Activated CD4-positive, alpha-beta memory T cell treated with anti-CD3 and anti-CD28 coated beads for 36 hours (primary cell): ENCODE data around the gene CACNB3. TPM values are rescaled to one million over a fixed set of nuclear protein-coding genes. Genes with fewer than 3 reads are reported as not detected.

Source experiments
- CTCF ChIA-PET: fragments of 350-600 bp; sonication (Branson Sonifier 250); formaldehyde crosslinking; loops from one replicate; lab custom pipeline; 2021; ENCODE audit warnings: antibody characterized with exemption, inconsistent platforms; lab: Charles Lee
- POLR2A ChIA-PET: fragments of 350-600 bp; sonication (Branson Sonifier 250); formaldehyde crosslinking; loops from one replicate; lab custom pipeline; 2021; ENCODE audit warnings: antibody characterized with exemption; lab: Charles Lee
- DNase-seq: peaks from one replicate; pipeline ENCODE4 v3.0.0-alpha.2; 2020
- H3K27ac Mint-ChIP-seq: one replicate; pipeline ENCODE4 v1.8.0; 2021; ENCODE audit warnings: mixed read lengths
- H3K27me3 Mint-ChIP-seq: one replicate; pipeline ENCODE4 v1.8.0; 2021; ENCODE audit warnings: mixed read lengths
- H3K36me3 Mint-ChIP-seq: one replicate; pipeline ENCODE4 v1.8.0; 2021; ENCODE audit warnings: mixed read lengths
- H3K4me1 Mint-ChIP-seq: one replicate; pipeline ENCODE4 v1.8.0; 2021; ENCODE audit warnings: low read depth, mixed read lengths
- H3K4me3 Mint-ChIP-seq: one replicate; pipeline ENCODE4 v1.8.0; 2021; ENCODE audit warnings: mild to moderate bottlenecking, mixed read lengths
- H3K9me3 Mint-ChIP-seq: one replicate; pipeline ENCODE4 v1.8.0; 2021; ENCODE audit warnings: mixed read lengths
- intact Hi-C: fragments of 100-400 bp; cut with micrococcal nuclease; formaldehyde crosslinking; loops from one replicate; pipeline ENCODE4 v1.15.1; 2023
- total RNA-seq, 2 experiments: library from RNA; stranded (reverse); gene quantifications; one replicate each; pipeline ENCODE4 v1.2.3, GENCODE V29; 2021

Gene CACNB3
- total RNA-seq, 2 experiments from 2014 or later: 18.3 to 19.0 TPM

- H3K27me3 Mint-ChIP-seq: peaks cover 9% of the 10 kb centered on the region
- no peak for DNase-seq
- no peaks in the 10 kb centered on the region for H3K9me3 Mint-ChIP-seq
- intact Hi-C loops: no loop called here
- H3K4me3 Mint-ChIP-seq: no peak overlapping the region
- ChIA-PET POLR2A (interaction anchor here (0.8 kb wide), 1 partner anchor 34 kb away, joined by 4 read pairs; no protein-coding TSS in a partner anchor), CTCF (interaction anchor here (0.5 to 0.8 kb wide), 2 partner anchors 27 to 35 kb away, joined by 3 to 5 read pairs; no protein-coding TSS in a partner anchor)
- H3K27ac Mint-ChIP-seq: no peak overlapping the region
- H3K36me3 Mint-ChIP-seq: no peaks in the 10 kb centered on the region
- no peaks in the 10 kb centered on the region for H3K4me1 Mint-ChIP-seq
These were observed 37.8 kb upstream of the CACNB3 start for GRCh38 chr12:48780381-48781025.

- Mint-ChIP-seq H3K27ac (no peak overlapping the region), H3K4me3 (no peak overlapping the region), H3K4me1 (no peaks in the 10 kb centered on the region), H3K36me3 (no peaks in the 10 kb centered on the region), H3K27me3 (peaks cover 17% of the 10 kb centered on the region), H3K9me3 (no peaks in the 10 kb centered on the region)
- intact Hi-C loops: no loop called here
- POLR2A ChIA-PET: no interaction called here
- no peak for DNase-seq
- CTCF ChIA-PET: no interaction called here
These were observed 36.4 kb upstream of the CACNB3 start for GRCh38 chr12:48781750-48782456.

- H3K9me3 Mint-ChIP-seq: no peaks in the 10 kb centered on the region
- no peaks in the 10 kb centered on the region for H3K4me1 Mint-ChIP-seq
- intact Hi-C loops: no loop called here
- H3K36me3 Mint-ChIP-seq: no peaks in the 10 kb centered on the region
- no peak overlapping the region for H3K4me3 Mint-ChIP-seq
- DNase-seq: no peak
- peaks cover 24% of the 10 kb centered on the region for H3K27me3 Mint-ChIP-seq
- POLR2A ChIA-PET: no interaction called here
- no peak overlapping the region for H3K27ac Mint-ChIP-seq
- CTCF ChIA-PET: interaction anchor here (1.0 kb wide), 2 partner anchors 13 to 164 kb away, joined by 3 to 5 read pairs; no protein-coding TSS in a partner anchor
These were observed 35.6 kb upstream of the CACNB3 start for GRCh38 chr12:48782457-48783395.

- Mint-ChIP-seq H3K9me3 (no peaks in the 10 kb centered on the region), H3K36me3 (no peaks in the 10 kb centered on the region), H3K27me3 (peaks cover 32% of the 10 kb centered on the region), H3K4me3 (no peak overlapping the region), H3K27ac (no peak overlapping the region), H3K4me1 (no peaks in the 10 kb centered on the region)
- ChIA-PET POLR2A (no interaction called here), CTCF (interaction anchor here (1.0 kb wide), 2 partner anchors 12 to 165 kb away, joined by 3 to 5 read pairs; no protein-coding TSS in a partner anchor)
- intact Hi-C loops: no loop called here
- DNase-seq: no peak
These were observed 34.9 kb upstream of the CACNB3 start for GRCh38 chr12:48783432-48783831.

- peaks cover 43% of the 10 kb centered on the region for H3K27me3 Mint-ChIP-seq
- POLR2A ChIA-PET: interaction anchor here (0.5 kb wide), 1 partner anchor 34 kb away, joined by 3 read pairs; no protein-coding TSS in a partner anchor
- H3K9me3 Mint-ChIP-seq: no peaks in the 10 kb centered on the region
These were observed 31.4 kb upstream of the CACNB3 start for GRCh38 chr12:48786591-48787544.

GRCh38 chr12:48787791-48788523 lies 30.3 kb upstream of the CACNB3 start:
- ChIA-PET POLR2A (interaction anchor here (0.5 kb wide), 1 partner anchor 35 kb away, joined by 3 read pairs; no protein-coding TSS in a partner anchor), CTCF (interaction anchor here (1.0 to 2.7 kb wide), 2 partner anchors 34 to 35 kb away, joined by 3 to 14 read pairs; no protein-coding TSS in a partner anchor)
- H3K27ac Mint-ChIP-seq: no peak overlapping the region
- H3K4me3 Mint-ChIP-seq: peak overlapping the region; percentile 67
- no peaks in the 10 kb centered on the region for H3K4me1 Mint-ChIP-seq
- DNase-seq: no peak
- intact Hi-C loops: no loop called here
- no peaks in the 10 kb centered on the region for H3K36me3 Mint-ChIP-seq
- H3K9me3 Mint-ChIP-seq: no peaks in the 10 kb centered on the region
- H3K27me3 Mint-ChIP-seq: peaks cover 43% of the 10 kb centered on the region

More at GRCh38 chr12:48786591-48787544, 31.4 kb upstream of the CACNB3 start:
- DNase-seq: no peak
- no peak overlapping the region for H3K27ac Mint-ChIP-seq
- H3K36me3 Mint-ChIP-seq: no peaks in the 10 kb centered on the region
- H3K4me1 Mint-ChIP-seq: no peaks in the 10 kb centered on the region
- intact Hi-C loops: no loop called here
- CTCF ChIA-PET: interaction anchor here (1.0 to 1.3 kb wide), 2 partner anchors 34 kb away, joined by 3 read pairs; no protein-coding TSS in a partner anchor
- no peak overlapping the region for H3K4me3 Mint-ChIP-seq

GRCh38 chr12:48788524-48788853 lies 29.8 kb upstream of the CACNB3 start:
- Mint-ChIP-seq H3K27ac (no peak overlapping the region), H3K27me3 (peaks cover 41% of the 10 kb centered on the region), H3K9me3 (no peaks in the 10 kb centered on the region), H3K4me1 (no peaks in the 10 kb centered on the region), H3K4me3 (peak overlapping the region; percentile 67), H3K36me3 (no peaks in the 10 kb centered on the region)
- ChIA-PET CTCF (interaction anchor here (0.7 to 2.7 kb wide), 2 partner anchors 26 to 35 kb away, joined by 3 to 14 read pairs; no protein-coding TSS in a partner anchor), POLR2A (interaction anchor here (0.5 kb wide), 1 partner anchor 330 kb away, joined by 3 read pairs; no protein-coding TSS in a partner anchor)
- intact Hi-C loops: no loop called here
- no peak for DNase-seq

- POLR2A ChIA-PET: interaction anchor here (0.5 to 0.7 kb wide), 3 partner anchors 25 to 711 kb away, joined by 3 read pairs; no protein-coding TSS in a partner anchor
- CTCF ChIA-PET: interaction anchor here (0.7 to 2.7 kb wide), 2 partner anchors 26 to 35 kb away, joined by 3 to 14 read pairs; no protein-coding TSS in a partner anchor
- Mint-ChIP-seq H3K36me3 (no peaks in the 10 kb centered on the region), H3K4me3 (peak within 1 kb of the TSS; percentile 67), H3K27me3 (peaks cover 41% of the 10 kb centered on the region), H3K27ac (no peak within 1 kb of the TSS), H3K4me1 (no peaks in the 10 kb centered on the region), H3K9me3 (no peaks in the 10 kb centered on the region)
- intact Hi-C loops: no loop called here
- DNase-seq: peak; percentile 24
These were observed 29.2 kb upstream of the CACNB3 start, which contains the start of gene ADCY6 for GRCh38 chr12:48788854-48789775. TSS of gene ADCY6 (minus strand) at chr12:48789089. CDS start at chr12:48783434, 5,655 bp downstream.

- no peaks in the 10 kb centered on the region for H3K9me3 Mint-ChIP-seq
- peaks cover 39% of the 10 kb centered on the region for H3K27me3 Mint-ChIP-seq
- ChIA-PET POLR2A (no interaction called here), CTCF (interaction anchor here (2.7 kb wide), 1 partner anchor 36 kb away, joined by 14 read pairs; no protein-coding TSS in a partner anchor)
- no peaks in the 10 kb centered on the region for H3K4me1 Mint-ChIP-seq
- intact Hi-C loops: loop anchor here (10.0 kb wide), 1 partner anchor 165 kb away; no protein-coding TSS in a partner anchor
- H3K27ac Mint-ChIP-seq: no peak overlapping the region
- no peak overlapping the region for H3K4me3 Mint-ChIP-seq
- no peak for DNase-seq
- H3K36me3 Mint-ChIP-seq: no peaks in the 10 kb centered on the region
These were observed 28.4 kb upstream of the CACNB3 start for GRCh38 chr12:48789858-48790326.
